Neural progenitor cell (in vitro differentiated cells): ENCODE results near the gene CCDC15. TPM values are rescaled to one million over a fixed set of nuclear protein-coding genes. Genes with fewer than 3 reads are reported as not detected.
"Not testable (repeated sequence)": the region's sequence is repeated elsewhere in the genome, so short reads cannot be mapped to it uniquely, and the experiment has no call there.

Experiments used
- DNase-seq: peaks from one replicate; pipeline ENCODE4 v3.0.0-alpha.2; 2016; ENCODE audit warnings: low spot score
- H2AFZ ChIP-seq: fragments of 200-600 bp; sonication (generic); replicated peaks from 2 replicates; pipeline ENCODE4 v1.6.1; 2016; ENCODE audit warnings: antibody characterized with exemption
- H3F3A ChIP-seq: fragments of 200-600 bp; sonication (generic); 2 replicates; pipeline ENCODE4 v1.6.1; 2016; ENCODE audit warnings: antibody characterized with exemption, low read depth
- H3K27ac ChIP-seq: fragments of 200-600 bp; sonication (generic); 2 replicates; pipeline ENCODE4 v1.5.1; 2016; ENCODE audit warnings: mild to moderate bottlenecking
- H3K27me3 ChIP-seq: fragments of 200-600 bp; sonication (generic); 2 replicates; pipeline ENCODE4 v1.6.1; 2016; ENCODE audit warnings: mild to moderate bottlenecking, moderate library complexity
- H3K36me3 ChIP-seq: fragments of 200-600 bp; sonication (generic); 2 replicates; pipeline ENCODE4 v1.5.1; 2016
- H3K4me1 ChIP-seq: fragments of 200-600 bp; sonication (generic); 2 replicates; pipeline ENCODE4 v1.6.1; 2016; ENCODE audit warnings: mixed run types
- H3K4me2 ChIP-seq: fragments of 200-600 bp; sonication (generic); 2 replicates; pipeline ENCODE4 v1.6.1; 2016
- H3K4me3 ChIP-seq: fragments of 200-600 bp; sonication (generic); 2 replicates; pipeline ENCODE4 v1.5.1; 2016
- H3K79me2 ChIP-seq: fragments of 200-600 bp; sonication (generic); 2 replicates; pipeline ENCODE4 v1.6.1; 2016; ENCODE audit warnings: low read depth
- H3K9ac ChIP-seq: fragments of 200-600 bp; sonication (generic); 2 replicates; pipeline ENCODE4 v1.6.1; 2016
- H3K9me3 ChIP-seq: fragments of 200-600 bp; sonication (generic); 2 replicates; pipeline ENCODE4 v1.5.1; 2016; ENCODE audit warnings: low read depth
- H4K20me1 ChIP-seq: fragments of 200-600 bp; sonication (generic); 2 replicates; pipeline ENCODE4 v1.6.1; 2016; ENCODE audit warnings: low read depth
- H3K27ac Mint-ChIP-seq: 3 replicates; pipeline ENCODE4 v1.8.0; 2021; ENCODE audit warnings: mixed read lengths
- H3K27me3 Mint-ChIP-seq: 2 replicates; pipeline ENCODE4 v1.8.0; 2022; ENCODE audit warnings: low read depth, mild to moderate bottlenecking, inconsistent platforms, moderate library complexity, mixed read lengths; ENCODE audit not compliant: insufficient read depth
- H3K36me3 Mint-ChIP-seq: 3 replicates; pipeline ENCODE4 v1.8.0; 2021; ENCODE audit warnings: mixed read lengths
- H3K4me1 Mint-ChIP-seq: 3 replicates; pipeline ENCODE4 v1.8.0; 2021; ENCODE audit warnings: mixed read lengths
- H3K4me3 Mint-ChIP-seq: 3 replicates; pipeline ENCODE4 v1.8.0; 2021; ENCODE audit warnings: mild to moderate bottlenecking, moderate library complexity, mixed read lengths
- H3K9me3 Mint-ChIP-seq: 3 replicates; pipeline ENCODE4 v1.8.0; 2020; ENCODE audit warnings: mixed read lengths
- EZH2 ChIP-seq: fragments of 200-600 bp; sonication (generic); IDR thresholded peaks from 2 replicates; pipeline ENCODE4 v1.6.1; 2017; ENCODE audit warnings: antibody characterized with exemption, mild to moderate bottlenecking, moderate library complexity
- EZH2phosphoT487 ChIP-seq: fragments of 200-600 bp; sonication (generic); IDR thresholded peaks from 2 replicates; pipeline ENCODE4 v1.6.1; 2017; ENCODE audit warnings: antibody characterized with exemption
- total RNA-seq: library from RNA; depleted of rRNA; stranded (reverse); fragments of >200 nt; gene quantifications from 2 replicates; pipeline ENCODE4 v1.2.3, GENCODE V29; 2015; ENCODE audit warnings: low replicate concordance
- TF ChIP-seq, protein P1 (sequence below): fragments of 200-600 bp; sonication (generic); IDR thresholded peaks from 2 replicates; pipeline ENCODE4 v1.5.1; 2017; ENCODE audit warnings: antibody characterized with exemption, mild to moderate bottlenecking

Gene CCDC15
- total RNA-seq, 1 donor from 2014 or later = 11.2 TPM

DNA sequence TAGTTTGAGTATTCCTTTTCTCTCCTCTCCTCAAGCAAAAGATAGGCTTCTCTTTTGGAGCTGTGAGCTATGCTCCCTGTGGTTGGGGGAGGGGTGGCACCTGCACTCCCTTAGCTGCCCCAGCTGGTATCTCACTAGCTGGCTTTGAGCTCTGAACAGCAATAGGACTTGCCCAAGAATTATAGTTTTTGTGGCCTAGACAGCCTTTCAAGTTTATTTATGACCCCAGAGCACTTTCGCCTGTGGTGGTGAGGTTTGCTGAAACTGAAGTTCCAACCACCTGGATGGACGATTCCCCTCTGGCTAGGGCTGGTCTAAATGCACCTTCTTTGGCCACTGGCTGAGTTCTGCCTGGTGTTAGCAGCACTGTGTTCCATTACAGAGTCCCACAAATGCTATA, 72.0 kb downstream of the CCDC15 start:
- Histone ChIP-seq H3K36me3 (no peaks in the 10 kb centered on the region), H3K4me2 (no peak overlapping the region), H3K4me1 (no peaks in the 10 kb centered on the region), H4K20me1 (no peaks in the 10 kb centered on the region), H3K9ac (no peak overlapping the region), H2AFZ (no peak overlapping the region), H3K9me3 (no peaks in the 10 kb centered on the region), H3F3A (no peaks in the 10 kb centered on the region), H3K27me3 (no peaks in the 10 kb centered on the region), H3K4me3 (no peak overlapping the region), H3K27ac (no peak overlapping the region), H3K79me2 (no peaks in the 10 kb centered on the region)
- Mint-ChIP-seq H3K4me1 (no peaks in the 10 kb centered on the region), H3K27ac (no peak overlapping the region), H3K27me3 (peaks cover 3% of the 10 kb centered on the region), H3K9me3 (peaks cover 9% of the 10 kb centered on the region), H3K36me3 (peaks cover 9% of the 10 kb centered on the region), H3K4me3 (no peak overlapping the region)
- TF ChIP-seq EZH2phosphoT487 = no peak
- TF ChIP-seq EZH2 = no peak
- TF ChIP-seq, protein P1, sequence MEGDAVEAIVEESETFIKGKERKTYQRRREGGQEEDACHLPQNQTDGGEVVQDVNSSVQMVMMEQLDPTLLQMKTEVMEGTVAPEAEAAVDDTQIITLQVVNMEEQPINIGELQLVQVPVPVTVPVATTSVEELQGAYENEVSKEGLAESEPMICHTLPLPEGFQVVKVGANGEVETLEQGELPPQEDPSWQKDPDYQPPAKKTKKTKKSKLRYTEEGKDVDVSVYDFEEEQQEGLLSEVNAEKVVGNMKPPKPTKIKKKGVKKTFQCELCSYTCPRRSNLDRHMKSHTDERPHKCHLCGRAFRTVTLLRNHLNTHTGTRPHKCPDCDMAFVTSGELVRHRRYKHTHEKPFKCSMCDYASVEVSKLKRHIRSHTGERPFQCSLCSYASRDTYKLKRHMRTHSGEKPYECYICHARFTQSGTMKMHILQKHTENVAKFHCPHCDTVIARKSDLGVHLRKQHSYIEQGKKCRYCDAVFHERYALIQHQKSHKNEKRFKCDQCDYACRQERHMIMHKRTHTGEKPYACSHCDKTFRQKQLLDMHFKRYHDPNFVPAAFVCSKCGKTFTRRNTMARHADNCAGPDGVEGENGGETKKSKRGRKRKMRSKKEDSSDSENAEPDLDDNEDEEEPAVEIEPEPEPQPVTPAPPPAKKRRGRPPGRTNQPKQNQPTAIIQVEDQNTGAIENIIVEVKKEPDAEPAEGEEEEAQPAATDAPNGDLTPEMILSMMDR = no peak
- peak; percentile 16 for DNase-seq

DNA sequence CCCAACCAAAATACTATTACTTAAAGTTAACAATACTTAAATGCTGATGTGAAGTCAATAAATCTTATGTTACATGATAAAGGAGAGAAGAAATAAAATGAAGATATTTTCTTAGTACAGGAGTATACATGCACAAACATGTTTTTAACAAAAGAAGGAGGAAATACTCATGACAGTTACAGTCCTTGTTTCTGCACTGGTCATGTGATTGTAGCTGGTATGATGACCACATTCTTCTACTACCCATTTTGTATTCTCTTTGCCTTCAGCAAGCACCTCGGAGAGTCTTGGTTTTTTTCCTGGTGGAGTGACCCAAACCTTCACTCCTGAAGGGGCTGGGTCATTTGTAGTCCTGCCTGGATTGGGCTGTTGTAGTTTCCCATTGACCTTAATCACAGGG, 75.4 kb downstream of the CCDC15 start:
- H4K20me1 ChIP-seq, H3K4me1 Mint-ChIP-seq, H3K27me3 Mint-ChIP-seq, H3K79me2 ChIP-seq, H2AFZ ChIP-seq, H3K9ac ChIP-seq, H3K4me1 ChIP-seq, H3K36me3 ChIP-seq, H3K9me3 ChIP-seq, H3K27ac Mint-ChIP-seq, H3K4me3 ChIP-seq, H3F3A ChIP-seq, H3K27me3 ChIP-seq, DNase-seq, H3K4me3 Mint-ChIP-seq, H3K4me2 ChIP-seq, H3K27ac ChIP-seq: not testable (repeated sequence)
- Mint-ChIP-seq H3K9me3 (peaks cover 21% of the 10 kb centered on the region), H3K36me3 (peaks cover 17% of the 10 kb centered on the region)

DNA sequence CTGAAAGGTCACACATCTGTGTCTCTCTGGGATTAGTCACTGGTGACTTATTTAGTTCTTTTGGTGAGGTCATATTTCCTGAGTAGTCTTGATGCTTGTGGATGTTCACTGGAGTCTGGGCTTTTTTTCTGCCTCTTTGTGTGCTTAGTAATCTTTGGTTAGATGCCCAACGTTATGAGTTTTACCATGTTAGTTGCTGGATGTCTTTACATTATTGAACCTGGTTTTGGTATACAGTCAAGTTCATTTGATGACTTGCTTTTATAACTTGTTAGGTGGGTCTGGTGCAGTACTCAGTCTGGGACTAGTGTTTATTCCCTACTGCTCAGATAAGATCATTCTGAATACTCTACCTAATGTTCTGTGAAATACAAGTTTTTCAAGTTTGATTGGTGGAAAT, 82.9 kb downstream of the CCDC15 start:
- Mint-ChIP-seq H3K4me1 (peaks cover 2% of the 10 kb centered on the region), H3K27me3 (no peaks in the 10 kb centered on the region), H3K4me3 (no peak overlapping the region), H3K9me3 (peaks cover 19% of the 10 kb centered on the region), H3K36me3 (peaks cover 18% of the 10 kb centered on the region), H3K27ac (no peak overlapping the region)
- H4K20me1 ChIP-seq = no peaks in the 10 kb centered on the region
- H3K36me3 ChIP-seq = no peaks in the 10 kb centered on the region
- H3K4me2 ChIP-seq = no peak overlapping the region
- H3K27ac ChIP-seq = no peak overlapping the region
- H3K79me2 ChIP-seq = no peaks in the 10 kb centered on the region
- H2AFZ ChIP-seq = no peak overlapping the region
- no peaks in the 10 kb centered on the region for H3K4me1 ChIP-seq
- no peaks in the 10 kb centered on the region for H3K9me3 ChIP-seq
- no peak for DNase-seq
- no peaks in the 10 kb centered on the region for H3K27me3 ChIP-seq
- H3K9ac ChIP-seq = no peak overlapping the region
- no peak overlapping the region for H3K4me3 ChIP-seq
- H3F3A ChIP-seq = no peaks in the 10 kb centered on the region
- TF ChIP-seq EZH2phosphoT487 (no peak), EZH2 (no peak)
- TF ChIP-seq, protein P1 = no peak

DNA sequence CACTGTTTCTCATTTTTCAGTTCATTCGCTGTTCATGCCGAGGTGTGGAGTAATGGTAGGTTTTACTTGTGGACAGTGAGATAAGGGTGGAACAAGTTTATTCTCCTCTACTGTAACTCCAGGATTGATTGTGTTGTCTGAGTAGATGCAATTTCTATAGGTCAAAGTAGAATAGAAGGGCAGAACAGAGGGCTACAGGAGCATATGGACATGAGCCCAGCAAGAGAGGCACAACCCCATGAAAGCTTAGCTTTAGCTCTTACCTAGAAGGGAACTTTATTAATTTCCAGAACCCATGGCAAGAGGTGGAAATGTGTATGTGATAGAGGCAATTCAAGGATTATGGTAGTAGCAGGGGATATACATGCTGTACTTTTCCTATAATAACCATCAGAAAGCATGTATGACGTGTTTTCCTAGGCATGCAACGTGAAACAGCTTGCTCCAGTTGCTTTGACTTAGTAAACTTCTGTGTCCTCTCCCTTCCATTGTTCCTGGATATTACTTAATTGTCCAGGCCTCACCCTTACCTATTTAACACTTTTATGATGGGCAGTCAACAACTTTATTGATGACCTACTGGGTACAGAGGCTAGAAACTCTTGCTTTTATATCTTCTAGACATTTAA, 95.3 kb downstream of the CCDC15 start:
- H3K4me3 ChIP-seq = no peak overlapping the region
- no peaks in the 10 kb centered on the region for H3K4me1 ChIP-seq
- H4K20me1 ChIP-seq = no peaks in the 10 kb centered on the region
- H3K9me3 ChIP-seq = no peaks in the 10 kb centered on the region
- Mint-ChIP-seq H3K9me3 (no peaks in the 10 kb centered on the region), H3K36me3 (peaks cover 3% of the 10 kb centered on the region), H3K27ac (no peak overlapping the region), H3K27me3 (no peaks in the 10 kb centered on the region), H3K4me3 (no peak overlapping the region), H3K4me1 (no peaks in the 10 kb centered on the region)
- no peak overlapping the region for H3K9ac ChIP-seq
- H3K36me3 ChIP-seq = no peaks in the 10 kb centered on the region
- H3K27ac ChIP-seq = no peak overlapping the region
- no peaks in the 10 kb centered on the region for H3K27me3 ChIP-seq
- TF ChIP-seq, protein P1 = no peak
- TF ChIP-seq EZH2phosphoT487 (no peak), EZH2 (no peak)
- no peaks in the 10 kb centered on the region for H3F3A ChIP-seq
- no peak overlapping the region for H3K4me2 ChIP-seq
- no peak overlapping the region for H2AFZ ChIP-seq
- DNase-seq = no peak
- H3K79me2 ChIP-seq = no peaks in the 10 kb centered on the region
